ENCODE data around the gene DAB2IP. TPM values are rescaled to one million over a fixed set of nuclear protein-coding genes. Genes with fewer than 3 reads are reported as not detected.
A peak's percentile ranks its signal among the peaks of the same experiment; 100 is the strongest.
"Not testable (repeated sequence)": the region's sequence is repeated elsewhere in the genome, so short reads cannot be mapped to it uniquely, and the experiment has no call there.

Gene DAB2IP
- total RNA-seq, 4 donors from 2014 or later = 42.0 to 93.4 (median 47.9) TPM

- 83 to 100% methylated on average over 1 to 2 of the region's 2 CpGs for WGBS, 2 donors (ENCODE audit: low coverage in 1 of 2)
- peaks cover 0 to 54% (median 10%) of the 10 kb centered on the region in 3 donors for H3K4me1 ChIP-seq
- ATAC-seq = no peak
- H3K4me3 ChIP-seq = no peak overlapping the region
- TF ChIP-seq CTCF (IDR thresholded peaks at IDR 0.05) (no peak), POLR2A (IDR thresholded peaks at IDR 0.05) (no peak), EP300 (IDR thresholded peaks at IDR 0.05) (no peak), POLR2AphosphoS5 (IDR thresholded peaks at IDR 0.05) (no peak)
- no peaks in the 10 kb centered on the region for H3K27me3 ChIP-seq
- H3K36me3 ChIP-seq = no peaks in the 10 kb centered on the region
- no peak overlapping the region for H3K27ac ChIP-seq
- H3K9me3 ChIP-seq = no peaks in the 10 kb centered on the region
Measured at GRCh38 chr9:121641224-121641611, 10.2 kb upstream of the DAB2IP start.

GRCh38 chr9:121642758-121643157 is 8.7 kb upstream of the DAB2IP start:
- Histone ChIP-seq H3K4me1 (peaks cover 0 to 39% (median 10%) of the 10 kb centered on the region in 3 donors), H3K27me3 (no peaks in the 10 kb centered on the region), H3K36me3 (no peaks in the 10 kb centered on the region), H3K9me3 (no peaks in the 10 kb centered on the region), H3K4me3 (no peak overlapping the region), H3K27ac (no peak overlapping the region)
- ATAC-seq = no peak
- TF ChIP-seq CTCF (IDR thresholded peaks at IDR 0.05) (no peak), EP300 (IDR thresholded peaks at IDR 0.05) (no peak), POLR2A (IDR thresholded peaks at IDR 0.05) (no peak), POLR2AphosphoS5 (IDR thresholded peaks at IDR 0.05) (no peak)
- 74 to 79% methylated on average over 3 of the region's 3 CpGs for WGBS, 2 donors (ENCODE audit: low coverage in 1 of 2)

GRCh38 chr9:121643473-121643872 is 8.0 kb upstream of the DAB2IP start:
- no peak overlapping the region for H3K4me3 ChIP-seq
- peaks cover 0 to 32% (median 4%) of the 10 kb centered on the region in 3 donors for H3K4me1 ChIP-seq
- H3K27ac ChIP-seq = no peak overlapping the region
- H3K36me3 ChIP-seq = no peaks in the 10 kb centered on the region
- H3K9me3 ChIP-seq = no peaks in the 10 kb centered on the region
- TF ChIP-seq CTCF (IDR thresholded peaks at IDR 0.05) (no peak), POLR2A (IDR thresholded peaks at IDR 0.05) (no peak), POLR2AphosphoS5 (IDR thresholded peaks at IDR 0.05) (no peak), EP300 (IDR thresholded peaks at IDR 0.05) (no peak)
- ATAC-seq = no peak
- WGBS, 2 donors (ENCODE audit: low coverage in 1 of 2) = 84 to 88% methylated on average over 3 of the region's 3 CpGs
- H3K27me3 ChIP-seq = no peaks in the 10 kb centered on the region

- ATAC-seq = not testable (repeated sequence)
- peaks cover 0 to 36% (median 4%) of the 10 kb centered on the region in 3 donors for H3K4me1 ChIP-seq
- 91 to 97% methylated on average over 6 to 10 of the region's 10 CpGs for WGBS, 2 donors (ENCODE audit: low coverage in 1 of 2)
Measured at GRCh38 chr9:121644040-121644439, 7.4 kb upstream of the DAB2IP start.

GRCh38 chr9:121645003-121645402 is 6.4 kb upstream of the DAB2IP start:
- Histone ChIP-seq H3K27ac (peak overlapping the region in 3 of 4 donors; percentile 5 to 38 (median 20)), H3K27me3 (no peaks in the 10 kb centered on the region), H3K4me1 (peaks cover 0 to 42% (median 4%) of the 10 kb centered on the region in 3 donors), H3K36me3 (no peaks in the 10 kb centered on the region), H3K4me3 (no peak overlapping the region), H3K9me3 (no peaks in the 10 kb centered on the region)
- ATAC-seq = no peak
- TF ChIP-seq EP300 (IDR thresholded peaks at IDR 0.05) = no peak
- no CpG with 5 or more reads among the region's 4 CpGs for WGBS, 2 donors (ENCODE audit: low coverage in 1 of 2)

More at GRCh38 chr9:121644040-121644439, 7.4 kb upstream of the DAB2IP start:
- H3K4me3 ChIP-seq, H3K9me3 ChIP-seq, H3K36me3 ChIP-seq, H3K27ac ChIP-seq, H3K27me3 ChIP-seq: not testable (repeated sequence)

GRCh38 chr9:121645853-121646807 is 5.3 kb upstream of the DAB2IP start:
- Histone ChIP-seq H3K27me3 (no peaks in the 10 kb centered on the region), H3K4me3 (no peak overlapping the region), H3K36me3 (no peaks in the 10 kb centered on the region), H3K4me1 (peaks cover 0 to 44% (median 10%) of the 10 kb centered on the region in 3 donors), H3K9me3 (no peaks in the 10 kb centered on the region), H3K27ac (peak overlapping the region in 1 of 4 donors; percentile 5)
- ATAC-seq = no peak
- TF ChIP-seq POLR2A (IDR thresholded peaks at IDR 0.05) (no peak), EP300 (IDR thresholded peaks at IDR 0.05) (no peak), CTCF (IDR thresholded peaks at IDR 0.05) (no peak), POLR2AphosphoS5 (IDR thresholded peaks at IDR 0.05) (no peak)
- WGBS, 2 donors (ENCODE audit: low coverage in 1 of 2) = 79 to 90% methylated on average over 2 to 8 of the region's 22 CpGs
